Endothelial cell (in vitro differentiated cells): Measurements from ENCODE around the gene APOL4. TPM values are rescaled to one million over a fixed set of nuclear protein-coding genes. Genes with fewer than 3 reads are reported as not detected.
"Not testable (repeated sequence)": the region's sequence is repeated elsewhere in the genome, so short reads cannot be mapped to it uniquely, and the experiment has no call there.

ENCODE experiments used
- DNase-seq: peaks from one replicate; pipeline ENCODE4 v3.0.0; 2021; ENCODE audit warnings: low spot score
- H3K27ac Mint-ChIP-seq: one replicate; pipeline ENCODE4 v1.8.0; 2021; ENCODE audit warnings: mixed read lengths, inconsistent platforms; ENCODE audit not compliant: unreplicated experiment
- H3K27me3 Mint-ChIP-seq: one replicate; pipeline ENCODE4 v1.8.0; 2021; ENCODE audit warnings: mild to moderate bottlenecking, moderate library complexity, mixed read lengths, inconsistent platforms; ENCODE audit not compliant: unreplicated experiment
- H3K36me3 Mint-ChIP-seq: one replicate; pipeline ENCODE4 v1.8.0; 2021; ENCODE audit warnings: mild to moderate bottlenecking, low read depth, mixed read lengths, inconsistent platforms; ENCODE audit not compliant: unreplicated experiment
- H3K4me1 Mint-ChIP-seq: one replicate; pipeline ENCODE4 v1.8.0; 2021; ENCODE audit warnings: mild to moderate bottlenecking, mixed read lengths, inconsistent platforms; ENCODE audit not compliant: unreplicated experiment
- H3K4me3 Mint-ChIP-seq: one replicate; pipeline ENCODE4 v1.8.0; 2021; ENCODE audit warnings: mild to moderate bottlenecking, mixed read lengths, inconsistent platforms; ENCODE audit not compliant: unreplicated experiment
- H3K9me3 Mint-ChIP-seq: one replicate; pipeline ENCODE4 v1.8.0; 2021; ENCODE audit warnings: mixed read lengths, inconsistent platforms; ENCODE audit not compliant: unreplicated experiment
- total RNA-seq: library from RNA; stranded (reverse); fragmentation: NEBNext Ultra II Directional; extraction: Animal tissue kit (Norgen Biotek cat#: 25700); gene quantifications from one replicate; pipeline ENCODE4 v1.2.1, GENCODE V29; 2021; ENCODE audit not compliant: unreplicated experiment
- TF ChIP-seq, protein P1 (sequence below): fragments of 200-600 bp; sonication (generic); IDR thresholded peaks from one replicate; pipeline ENCODE4 v1.5.0; 2021; ENCODE audit warnings: antibody characterized with exemption; ENCODE audit not compliant: unreplicated experiment

The APOL4 gene
- total RNA-seq, 1 donor from 2014 or later, result 4.4 TPM

DNA sequence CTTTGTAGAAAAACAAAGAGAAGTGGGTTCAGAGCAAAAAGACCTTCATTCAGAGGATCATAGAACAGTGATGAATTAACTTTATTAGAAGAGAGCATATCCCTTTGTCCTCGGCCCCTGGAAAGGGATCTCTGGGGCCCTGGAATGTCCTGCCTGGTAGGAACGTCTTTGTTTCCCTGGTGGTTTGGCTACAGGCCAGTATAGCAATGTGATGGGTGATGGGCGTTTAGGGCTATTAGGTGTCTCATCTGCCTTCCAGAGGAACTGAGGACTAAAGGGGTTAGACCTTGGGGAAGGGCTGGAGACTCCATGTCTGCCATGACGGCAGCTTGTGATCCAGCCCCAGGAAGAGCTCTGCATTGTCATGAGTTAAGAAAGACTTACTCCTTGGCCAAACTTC lies 9.1 kb downstream of the APOL4 start:
- no peak overlapping the region for H3K27ac Mint-ChIP-seq
- TF ChIP-seq, protein P1, sequence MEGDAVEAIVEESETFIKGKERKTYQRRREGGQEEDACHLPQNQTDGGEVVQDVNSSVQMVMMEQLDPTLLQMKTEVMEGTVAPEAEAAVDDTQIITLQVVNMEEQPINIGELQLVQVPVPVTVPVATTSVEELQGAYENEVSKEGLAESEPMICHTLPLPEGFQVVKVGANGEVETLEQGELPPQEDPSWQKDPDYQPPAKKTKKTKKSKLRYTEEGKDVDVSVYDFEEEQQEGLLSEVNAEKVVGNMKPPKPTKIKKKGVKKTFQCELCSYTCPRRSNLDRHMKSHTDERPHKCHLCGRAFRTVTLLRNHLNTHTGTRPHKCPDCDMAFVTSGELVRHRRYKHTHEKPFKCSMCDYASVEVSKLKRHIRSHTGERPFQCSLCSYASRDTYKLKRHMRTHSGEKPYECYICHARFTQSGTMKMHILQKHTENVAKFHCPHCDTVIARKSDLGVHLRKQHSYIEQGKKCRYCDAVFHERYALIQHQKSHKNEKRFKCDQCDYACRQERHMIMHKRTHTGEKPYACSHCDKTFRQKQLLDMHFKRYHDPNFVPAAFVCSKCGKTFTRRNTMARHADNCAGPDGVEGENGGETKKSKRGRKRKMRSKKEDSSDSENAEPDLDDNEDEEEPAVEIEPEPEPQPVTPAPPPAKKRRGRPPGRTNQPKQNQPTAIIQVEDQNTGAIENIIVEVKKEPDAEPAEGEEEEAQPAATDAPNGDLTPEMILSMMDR, result no peak
- H3K4me1 Mint-ChIP-seq, result peaks cover 42% of the 10 kb centered on the region
- H3K27me3 Mint-ChIP-seq, result peaks cover 8% of the 10 kb centered on the region
- H3K36me3 Mint-ChIP-seq, result peaks cover 3% of the 10 kb centered on the region
- DNase-seq, result no peak
- no peaks in the 10 kb centered on the region for H3K9me3 Mint-ChIP-seq
- no peak overlapping the region for H3K4me3 Mint-ChIP-seq

DNA sequence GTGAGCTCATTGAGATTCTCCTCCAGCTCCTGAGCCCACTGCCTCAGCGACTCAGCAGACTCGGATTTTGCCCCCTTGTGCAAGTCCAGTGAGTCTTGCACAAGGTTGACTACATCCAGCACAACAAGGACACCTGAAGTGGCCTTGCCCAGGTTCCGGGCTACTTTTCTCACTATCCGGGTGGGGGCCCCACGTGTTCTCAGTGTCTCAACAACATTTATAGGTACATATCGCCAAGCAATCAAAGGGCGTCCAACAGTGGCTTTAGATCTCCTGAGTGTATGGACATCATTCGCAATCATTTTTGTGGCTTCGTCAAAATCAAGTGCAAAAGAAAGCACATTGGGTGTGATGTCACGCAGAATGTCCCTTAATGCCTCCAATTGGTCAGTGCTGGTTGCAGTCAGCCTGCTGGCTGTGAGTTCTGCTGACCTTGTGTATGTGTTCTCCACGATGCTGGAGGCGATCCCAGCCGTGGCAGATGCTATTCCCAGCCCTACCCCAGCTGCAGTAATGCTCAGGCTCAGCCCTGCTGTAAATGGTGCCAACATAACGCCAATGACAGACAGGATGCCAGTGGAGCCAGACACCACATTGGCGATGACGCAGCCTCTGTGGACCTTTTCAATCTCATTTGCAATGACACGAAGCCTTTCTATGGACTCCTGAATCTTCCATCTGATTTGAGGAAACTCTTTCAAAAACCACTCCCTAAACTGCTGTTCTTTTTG lies 10.3 kb downstream of the APOL4 start:
- peaks cover 3% of the 10 kb centered on the region for H3K36me3 Mint-ChIP-seq
- TF ChIP-seq, protein P1, result no peak
- no peak overlapping the region for H3K27ac Mint-ChIP-seq
- no peak overlapping the region for H3K4me3 Mint-ChIP-seq
- H3K4me1 Mint-ChIP-seq, result peaks cover 29% of the 10 kb centered on the region
- no peaks in the 10 kb centered on the region for H3K9me3 Mint-ChIP-seq
- no peak for DNase-seq
- peaks cover 8% of the 10 kb centered on the region for H3K27me3 Mint-ChIP-seq

DNA sequence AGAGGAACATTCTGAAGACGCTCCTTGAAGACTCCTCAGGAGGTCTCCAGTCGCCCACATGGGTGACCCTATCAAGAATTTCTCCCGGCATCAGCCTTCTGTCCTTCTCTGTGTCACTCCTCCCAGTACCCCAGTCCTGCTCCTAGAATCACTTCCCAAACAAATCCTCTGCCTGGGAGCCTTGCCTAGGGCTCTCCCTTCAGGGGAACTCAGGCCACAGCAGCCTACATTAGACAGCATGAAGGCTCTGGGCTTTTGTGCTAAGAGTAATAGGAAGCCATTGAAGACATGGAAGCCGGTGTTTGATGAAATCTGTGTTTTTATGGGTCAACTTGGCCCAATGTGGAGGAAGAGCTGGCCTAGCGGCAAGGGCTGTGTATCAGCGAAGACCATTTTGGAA lies 13.7 kb downstream of the APOL4 start:
- not testable (repeated sequence) for H3K27ac Mint-ChIP-seq, H3K4me1 Mint-ChIP-seq, H3K9me3 Mint-ChIP-seq, H3K4me3 Mint-ChIP-seq, H3K27me3 Mint-ChIP-seq, H3K36me3 Mint-ChIP-seq, DNase-seq

DNA sequence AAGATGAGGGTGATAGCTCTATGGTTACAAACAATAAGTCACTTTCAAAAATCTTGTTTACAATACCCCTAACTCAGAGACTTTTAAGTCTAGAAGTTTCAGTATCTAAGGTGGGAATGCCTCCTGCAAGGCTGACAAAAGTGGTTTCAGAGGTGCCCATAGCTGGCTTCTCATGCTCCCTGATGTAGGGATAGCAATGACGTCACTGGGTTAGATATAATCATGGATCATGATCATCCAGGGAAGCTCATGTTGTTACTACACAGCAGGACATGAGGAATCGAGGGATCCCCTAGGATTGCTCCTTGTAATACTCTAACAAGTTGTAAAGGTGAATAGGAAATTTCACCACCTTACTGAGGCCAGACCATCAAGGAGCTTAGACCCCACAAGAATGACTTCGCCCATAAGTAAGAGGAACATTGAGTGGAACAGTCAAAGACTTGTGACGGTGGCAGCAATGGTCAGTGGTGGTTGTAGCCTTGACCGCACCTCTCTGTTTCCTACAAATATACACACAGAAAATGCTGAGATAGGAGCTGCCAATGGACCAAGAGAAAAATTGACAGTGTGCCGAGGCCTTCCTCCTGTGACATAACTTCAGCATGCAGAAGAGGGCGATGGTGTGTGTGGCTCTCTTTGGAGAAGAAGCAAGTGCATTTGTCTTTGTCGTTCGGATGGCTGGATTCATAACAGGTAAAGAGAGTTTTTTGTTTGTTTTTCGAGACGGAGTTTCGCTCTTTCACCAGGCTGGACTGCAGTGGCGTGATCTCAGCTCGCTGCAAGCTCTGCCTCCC lies 15.6 kb downstream of the APOL4 start:
- TF ChIP-seq, protein P1, result no peak
- Mint-ChIP-seq H3K27me3 (peaks cover 4% of the 10 kb centered on the region), H3K4me3 (no peak overlapping the region)

DNA sequence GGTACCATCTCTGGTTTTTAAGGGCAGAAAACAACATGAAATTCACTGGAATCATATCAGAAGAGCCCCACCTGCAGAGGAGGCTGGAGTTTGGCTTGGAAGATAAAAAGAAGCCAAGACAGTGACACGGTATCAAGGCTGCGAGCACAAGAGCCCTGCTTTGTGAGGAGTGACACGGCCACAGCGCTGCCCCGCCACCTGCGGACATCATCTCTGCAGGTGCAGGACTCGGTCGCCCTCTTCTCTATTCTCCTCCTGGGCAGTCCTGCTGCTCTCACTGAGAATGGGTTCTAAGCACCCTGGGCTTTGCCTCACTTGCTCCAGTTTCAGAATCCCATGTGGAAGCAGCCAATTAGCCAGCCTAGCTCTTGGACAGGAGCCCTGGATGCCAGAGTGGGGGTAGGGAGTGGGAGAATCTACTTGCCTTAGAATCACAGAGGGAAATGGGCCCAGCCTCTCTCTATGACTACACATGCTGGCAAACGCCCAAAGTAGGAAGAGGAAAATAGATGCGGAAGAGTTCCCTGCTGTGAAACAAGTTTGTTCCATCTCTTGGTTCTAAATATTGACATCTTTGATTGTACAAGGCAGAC lies 17.1 kb downstream of the APOL4 start:
- Mint-ChIP-seq H3K9me3 (no peaks in the 10 kb centered on the region), H3K36me3 (no peaks in the 10 kb centered on the region), H3K4me3 (no peak overlapping the region), H3K27ac (no peak overlapping the region), H3K27me3 (peaks cover 2% of the 10 kb centered on the region), H3K4me1 (peaks cover 7% of the 10 kb centered on the region)
- TF ChIP-seq, protein P1, result no peak
- DNase-seq, result no peak

More for the DNA sequence above, 15.6 kb downstream of the APOL4 start:
- peak overlapping the region; percentile 13 for H3K27ac Mint-ChIP-seq
- H3K9me3 Mint-ChIP-seq, result no peaks in the 10 kb centered on the region
- DNase-seq, result no peak
- H3K36me3 Mint-ChIP-seq, result peaks cover 1% of the 10 kb centered on the region
- H3K4me1 Mint-ChIP-seq, result peaks cover 7% of the 10 kb centered on the region
